ENCODE measurements around the gene FGD4.
A peak's percentile ranks its signal among the peaks of the same experiment; 100 is the strongest.

Gene FGD4

DNA sequence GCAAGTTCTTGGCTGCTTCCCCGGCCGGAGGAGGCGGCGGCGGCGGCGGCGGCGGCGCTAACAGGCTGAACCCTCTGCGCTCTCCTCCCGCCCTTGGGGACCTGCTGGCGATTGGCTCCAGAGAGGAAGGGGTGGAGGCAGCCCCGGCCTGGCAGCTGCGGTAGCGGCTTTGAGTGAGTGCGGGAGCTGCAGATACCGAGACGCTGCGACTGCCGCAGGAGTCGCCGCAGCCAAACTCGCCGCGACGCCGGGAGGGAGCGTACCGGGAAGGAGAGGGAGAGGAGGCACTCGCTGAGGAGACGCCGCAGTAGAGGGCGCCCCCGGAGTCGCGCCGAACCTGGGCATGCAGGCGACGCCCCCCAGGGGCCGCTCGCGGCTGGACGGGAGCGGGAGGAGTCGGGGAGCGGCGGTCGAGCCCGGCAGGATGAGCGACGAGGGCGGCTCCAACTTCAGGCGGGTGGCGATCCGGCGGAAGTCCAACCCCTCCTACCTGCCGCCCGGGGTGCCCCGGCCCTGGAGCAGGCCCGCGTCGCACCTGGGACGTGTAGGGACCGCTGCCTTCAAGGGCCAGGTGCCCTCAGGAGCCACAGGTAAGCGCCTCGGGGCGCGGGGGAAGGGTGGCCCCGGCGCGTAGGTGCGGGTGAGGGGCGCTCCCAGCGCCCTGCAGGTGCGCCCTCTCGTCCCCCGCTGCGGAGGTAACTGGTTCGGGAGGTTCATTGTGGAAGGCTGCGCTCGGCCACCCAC lies at the start of gene FGD4:
TSS of gene FGD4 (plus strand) at position 189 of the 744 bp plus-strand sequence.
- peak; percentile 89 for DNase-seq (ENCODE audit: low spot score)
- FAIRE-seq: peak; percentile 27

DNA sequence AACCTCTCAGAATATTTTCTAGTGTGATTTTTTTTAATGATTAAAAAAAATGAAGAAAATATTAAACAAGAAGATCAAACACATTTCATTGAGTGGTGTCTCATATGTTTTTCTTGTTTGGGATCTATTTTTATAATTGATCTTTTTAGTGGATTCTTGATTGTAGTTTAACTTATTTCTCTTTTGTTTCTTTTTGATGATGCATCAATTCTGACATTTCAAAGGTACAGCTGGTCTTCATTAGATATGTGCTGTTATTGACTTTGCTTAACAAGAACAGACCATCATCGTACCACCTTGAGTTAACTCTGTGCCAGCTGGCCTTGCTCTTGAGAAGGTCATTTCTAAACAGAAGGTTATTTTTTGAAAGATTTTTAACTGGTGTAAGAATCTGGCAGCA lies 45.8 kb upstream of the FGD4 start:
- FAIRE-seq: no peak
- no peak for DNase-seq (ENCODE audit: low spot score)

DNA sequence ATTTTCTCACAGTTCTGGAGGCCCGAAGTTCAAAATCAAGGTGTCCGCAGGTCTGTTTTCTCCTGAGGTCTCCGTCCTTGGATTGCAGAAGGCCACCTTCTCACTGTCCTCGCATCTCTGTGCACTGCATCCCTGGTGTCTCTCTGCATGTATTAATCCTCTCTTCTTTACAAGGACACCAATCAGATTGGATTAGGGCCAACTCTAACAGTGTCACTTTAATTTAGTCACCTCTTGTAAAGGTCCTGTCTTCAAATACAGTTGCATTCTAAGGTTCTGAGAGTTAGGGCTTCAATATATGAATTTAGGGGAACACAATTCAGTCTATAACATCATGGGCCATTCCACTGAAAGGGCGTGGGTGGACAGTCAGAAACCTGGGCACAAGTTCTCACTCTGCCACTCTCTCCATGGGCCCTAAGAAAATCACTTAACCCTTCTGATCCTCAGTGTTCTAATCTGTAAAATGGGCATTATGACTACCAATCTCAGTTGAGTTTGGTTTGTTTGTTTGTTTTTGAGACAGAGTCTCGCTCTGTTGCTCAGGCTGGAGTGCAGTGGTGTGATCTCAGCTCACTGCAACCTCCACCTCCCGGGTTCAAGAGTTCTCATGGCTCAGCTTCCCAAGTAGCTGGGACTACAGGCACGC lies 41.6 kb upstream of the FGD4 start:
- FAIRE-seq: no peak
- DNase-seq (ENCODE audit: low spot score): no peak

GRCh38 chr12:32360956-32361355 lies 38.4 kb upstream of the FGD4 start:
- DNase-seq (ENCODE audit: low spot score) (no peak), FAIRE-seq (no peak)

- DNase-seq (ENCODE audit: low spot score): no peak
- FAIRE-seq: no peak
These were observed 36.5 kb upstream of the FGD4 start for GRCh38 chr12:32362892-32363291.

- DNase-seq (ENCODE audit: low spot score) (peak; percentile 58), FAIRE-seq (no peak)
These were observed 33.8 kb upstream of the FGD4 start for GRCh38 chr12:32365473-32366064.

DNA sequence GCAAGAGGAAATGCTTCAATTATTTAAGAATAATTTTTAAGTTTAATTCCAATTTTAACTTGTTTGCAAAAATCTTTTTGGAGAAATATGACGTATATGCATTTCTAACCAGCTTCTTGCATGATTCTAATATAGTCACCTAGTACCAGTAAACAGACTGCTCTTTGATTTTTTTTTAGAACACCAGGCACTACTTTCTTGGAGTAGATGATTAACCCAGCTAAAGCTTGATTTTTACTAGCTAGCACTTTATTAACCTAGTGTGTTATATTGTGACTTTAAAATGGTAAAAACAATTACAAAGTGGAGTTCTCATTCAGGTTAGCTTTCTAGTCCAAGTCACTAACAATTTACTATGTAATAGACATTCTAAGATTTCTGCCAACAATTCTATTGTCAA lies 32.6 kb upstream of the FGD4 start:
- DNase-seq (ENCODE audit: low spot score) (no peak), FAIRE-seq (no peak)

- DNase-seq (ENCODE audit: low spot score): no peak
- FAIRE-seq: no peak
These were observed 32.0 kb upstream of the FGD4 start for GRCh38 chr12:32367381-32367780.

- FAIRE-seq (no peak), DNase-seq (ENCODE audit: low spot score) (no peak)
These were observed 30.2 kb upstream of the FGD4 start for GRCh38 chr12:32369202-32369601.

GRCh38 chr12:32377344-32378055 lies 21.9 kb upstream of the FGD4 start:
- FAIRE-seq: no peak

GRCh38 chr12:32379213-32379612 lies 20.1 kb upstream of the FGD4 start:
- no peak for DNase-seq (ENCODE audit: low spot score)
- no peak for FAIRE-seq

More at GRCh38 chr12:32377344-32378055, 21.9 kb upstream of the FGD4 start:
- DNase-seq (ENCODE audit: low spot score): no peak

DNA sequence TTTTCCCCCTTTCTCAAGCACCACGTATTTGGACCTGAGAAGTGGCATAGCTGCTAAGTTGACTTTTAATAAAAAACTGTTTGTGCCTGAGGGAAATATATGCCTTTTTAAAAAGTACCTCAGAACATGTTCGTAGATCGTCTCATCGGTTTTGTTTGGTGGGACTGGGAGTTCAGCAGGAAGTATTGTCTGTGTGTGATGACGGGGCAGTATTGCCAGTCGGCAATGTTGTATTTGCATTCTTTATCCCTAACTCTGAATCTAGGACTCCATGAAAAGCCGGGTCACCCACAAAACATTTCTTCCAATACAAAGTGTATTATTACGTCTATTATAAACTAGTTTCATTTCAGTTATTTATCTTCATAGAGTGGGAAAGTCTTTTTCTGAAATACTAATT lies 19.7 kb upstream of the FGD4 start:
- FAIRE-seq (no peak), DNase-seq (ENCODE audit: low spot score) (no peak)

DNA sequence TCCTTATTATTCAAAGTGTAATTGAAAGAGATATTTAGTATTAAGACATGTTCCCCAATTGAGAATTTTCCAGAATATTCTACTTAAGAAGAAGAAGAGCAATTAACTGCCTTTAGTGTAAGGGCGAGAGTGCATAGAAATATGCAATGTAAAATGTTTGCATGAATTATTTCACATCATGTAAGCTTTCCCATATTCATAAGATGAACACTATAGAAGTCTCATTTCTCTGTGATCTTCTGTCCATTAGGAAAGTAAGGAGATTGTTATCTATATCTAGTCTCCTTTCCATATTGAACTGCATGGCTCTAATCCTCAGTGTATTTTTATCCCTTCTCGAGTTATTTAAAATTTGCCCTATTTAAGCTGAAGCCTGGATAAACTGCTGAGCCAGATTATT lies 17.1 kb upstream of the FGD4 start:
- DNase-seq (ENCODE audit: low spot score) (no peak), FAIRE-seq (no peak)

DNA sequence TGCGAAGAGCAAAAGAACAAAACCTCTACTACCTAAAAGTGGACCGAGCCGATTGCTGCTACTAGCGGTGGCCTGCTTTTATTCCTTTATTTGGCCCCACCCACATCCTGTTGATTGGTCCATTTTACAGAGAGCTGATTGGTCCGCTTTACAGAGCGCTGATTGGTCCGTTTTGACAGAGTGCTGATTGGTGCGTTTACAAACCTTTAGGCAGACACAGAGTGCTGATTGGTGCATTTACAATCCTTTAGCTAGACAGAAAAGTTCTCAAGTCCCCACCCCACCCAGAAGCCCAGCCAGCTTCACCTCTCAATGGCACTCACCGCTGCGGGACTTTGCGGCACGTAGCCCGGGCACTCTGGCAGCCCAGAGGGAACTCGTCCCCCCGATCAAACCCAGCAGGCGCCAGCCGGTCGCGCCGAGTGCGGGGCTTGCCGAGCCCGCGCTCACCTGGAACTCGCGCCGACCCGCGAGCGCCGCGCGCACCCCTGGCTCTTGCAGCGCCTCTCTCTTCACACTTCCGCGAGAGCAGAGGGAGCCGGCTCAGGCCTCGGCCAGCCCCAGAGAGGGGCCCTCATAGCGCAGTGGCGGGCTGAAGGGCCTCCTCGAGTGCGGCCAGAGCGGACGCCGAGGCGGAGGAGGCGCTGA lies 8.7 kb upstream of the FGD4 start:
- no peak for DNase-seq (ENCODE audit: low spot score)
- no peak for FAIRE-seq

GRCh38 chr12:32395026-32395425 lies 4.3 kb upstream of the FGD4 start:
- no peak for FAIRE-seq

DNA sequence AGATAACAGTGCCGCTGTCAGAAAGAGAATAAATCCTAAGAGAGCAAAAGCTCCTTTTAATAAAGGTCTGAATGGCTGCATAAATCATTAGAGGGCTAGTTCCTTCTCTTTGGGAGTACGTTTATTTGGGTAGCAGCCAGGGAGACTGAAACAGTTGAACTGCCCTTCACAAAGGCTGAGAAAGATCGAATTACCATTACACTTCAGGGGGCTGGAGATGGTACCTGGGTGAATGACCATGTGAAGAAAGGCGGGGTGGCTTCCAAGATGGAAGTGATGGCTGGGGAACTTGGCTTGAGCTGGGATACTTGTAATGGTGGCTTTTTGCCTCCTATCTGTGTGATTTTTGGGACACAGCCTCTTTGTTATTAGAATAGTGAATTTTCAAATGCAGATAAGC lies 1.7 kb upstream of the FGD4 start:
- FAIRE-seq (no peak), DNase-seq (ENCODE audit: low spot score) (no peak)

More at GRCh38 chr12:32395026-32395425, 4.3 kb upstream of the FGD4 start:
- no peak for DNase-seq (ENCODE audit: low spot score)

GRCh38 chr12:32398181-32398580 lies 1.2 kb upstream of the FGD4 start:
- FAIRE-seq (no peak), DNase-seq (ENCODE audit: low spot score) (no peak)

GRCh38 chr12:32398816-32399369 lies 465 bp upstream of the FGD4 start:
- FAIRE-seq (no peak), DNase-seq (ENCODE audit: low spot score) (no peak)

GRCh38 chr12:32400114-32400672 lies 835 bp downstream of the FGD4 start:
- DNase-seq (ENCODE audit: low spot score) (peak; percentile 26), FAIRE-seq (no peak)

GRCh38 chr12:32400866-32401265 lies 1.5 kb downstream of the FGD4 start:
- DNase-seq (ENCODE audit: low spot score): no peak
- FAIRE-seq: no peak

DNA sequence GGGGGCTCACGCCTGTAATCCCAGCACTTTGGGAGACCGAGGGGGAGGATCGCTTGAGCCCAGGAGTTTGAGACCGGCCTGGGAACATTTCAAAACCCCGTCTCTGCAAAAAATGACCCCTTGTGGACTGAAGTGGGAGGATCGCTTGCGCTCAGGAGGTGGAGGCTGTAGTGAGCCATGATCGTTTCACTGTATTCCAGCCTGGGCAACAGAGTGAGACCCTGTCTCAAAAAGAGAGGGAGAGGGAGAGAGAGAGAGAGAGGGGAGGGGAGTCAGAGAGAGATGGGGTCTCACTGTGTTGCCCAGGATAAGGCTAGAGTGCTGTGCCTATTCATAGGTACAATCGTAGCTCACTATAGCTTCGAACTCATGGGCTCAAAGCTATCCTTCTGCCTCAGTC lies 2.8 kb downstream of the FGD4 start:
- FAIRE-seq (no peak), DNase-seq (ENCODE audit: low spot score) (no peak)

Measured in urothelium cell line (cell line).